ENCODE data around the gene SMARCD3. TPM values are rescaled to one million over a fixed set of nuclear protein-coding genes. Genes with fewer than 3 reads are reported as not detected.

The SMARCD3 gene
- total and polyA plus RNA-seq, 9 of the 15 experiments (the other 6 are each of a cell fraction or from before 2014, with no cell fraction given), result 0.43 to 3.6 (median 2.6) TPM

DNA sequence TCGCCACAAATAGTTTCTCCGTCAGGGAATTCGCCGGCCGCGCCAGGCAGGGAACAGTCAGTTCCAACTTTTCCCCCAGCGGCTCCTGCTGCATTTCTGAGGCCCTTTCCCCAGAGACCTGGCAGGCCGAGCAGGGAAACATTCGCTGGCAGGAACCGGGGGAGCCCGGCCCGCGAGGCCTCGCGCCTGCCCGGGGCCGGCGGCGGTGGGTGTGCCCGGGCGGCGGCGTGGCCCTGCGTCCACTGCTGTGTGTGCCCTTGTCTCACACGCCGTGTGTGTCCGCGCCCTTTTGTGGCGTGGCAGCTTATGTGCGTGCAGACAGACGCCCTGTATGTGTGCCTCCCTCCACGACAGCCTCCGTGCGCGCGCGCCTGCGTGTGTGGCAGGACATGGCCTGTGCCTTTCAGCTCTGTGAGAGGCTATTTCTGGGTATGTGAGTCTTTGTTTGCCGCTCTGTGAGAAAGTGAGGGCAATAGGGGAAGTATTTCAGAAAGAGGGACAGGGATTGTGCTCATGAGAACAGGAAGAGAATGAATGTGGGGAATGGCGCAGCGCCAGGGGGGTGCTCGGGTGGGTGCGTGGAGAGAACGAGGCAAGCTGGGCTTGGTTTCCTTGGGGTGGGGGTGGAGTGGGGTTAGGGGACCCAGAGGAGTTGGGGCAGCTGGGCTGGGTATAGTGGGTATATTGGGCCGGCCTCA lies 689 bp upstream of the SMARCD3 start (continued):
- TF ChIP-seq, protein P1, sequence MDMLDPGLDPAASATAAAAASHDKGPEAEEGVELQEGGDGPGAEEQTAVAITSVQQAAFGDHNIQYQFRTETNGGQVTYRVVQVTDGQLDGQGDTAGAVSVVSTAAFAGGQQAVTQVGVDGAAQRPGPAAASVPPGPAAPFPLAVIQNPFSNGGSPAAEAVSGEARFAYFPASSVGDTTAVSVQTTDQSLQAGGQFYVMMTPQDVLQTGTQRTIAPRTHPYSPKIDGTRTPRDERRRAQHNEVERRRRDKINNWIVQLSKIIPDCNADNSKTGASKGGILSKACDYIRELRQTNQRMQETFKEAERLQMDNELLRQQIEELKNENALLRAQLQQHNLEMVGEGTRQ (CRISPR knock-in tag; IDR thresholded peaks at IDR 0.05), result no peak
- TF ChIP-seq, protein P2, sequence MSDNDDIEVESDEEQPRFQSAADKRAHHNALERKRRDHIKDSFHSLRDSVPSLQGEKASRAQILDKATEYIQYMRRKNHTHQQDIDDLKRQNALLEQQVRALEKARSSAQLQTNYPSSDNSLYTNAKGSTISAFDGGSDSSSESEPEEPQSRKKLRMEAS (CRISPR knock-in tag; IDR thresholded peaks at IDR 0.05), result peak; percentile 21; the same call in 1 of the 2 replicates
- TF ChIP-seq ETV1 (tag; conservative IDR thresholded peaks at IDR 0.05; ENCODE audit: low read depth) (no peak), SIRT6 (IDR thresholded peaks at IDR 0.05; ENCODE audit: low read depth, low read length) (no peak), PPARD (CRISPR knock-in tag; IDR thresholded peaks at IDR 0.05) (no peak), FOXP1 (CRISPR knock-in tag; IDR thresholded peaks at IDR 0.05) (0 out of 2 replicates have a peak, but pooled peaks have one; percentile 5), CREB1 (IDR thresholded peaks at IDR 0.05) (no peak), CREB1 (CRISPR knock-in tag; IDR thresholded peaks at IDR 0.05) (no peak), ZNF445 (CRISPR knock-in tag; IDR thresholded peaks at IDR 0.05; ENCODE audit: low read depth) (no peak), TEAD4 (IDR thresholded peaks at IDR 0.05; ENCODE audit: low read length) (no peak), TEAD4 (CRISPR knock-in tag; IDR thresholded peaks at IDR 0.05; ENCODE audit: borderline replicate concordance) (no peak), SMARCC2 (IDR thresholded peaks at IDR 0.05; ENCODE audit: low read depth) (no peak), ZNF507 (tag; conservative IDR thresholded peaks at IDR 0.05) (no peak), NFXL1 (CRISPR knock-in tag; IDR thresholded peaks at IDR 0.05) (no peak), YY1 (IDR thresholded peaks at IDR 0.05; ENCODE audit: borderline replicate concordance in 1 of 3, control insufficient read depth in 1 of 3, extremely low read depth in 1 of 3, insufficient read depth in 3 of 3, insufficient read length in 1 of 3, insufficient replicate concordance in 2 of 3, low read depth in 1 of 3, low read length in 2 of 3) (no peak), NEUROD1 (IDR thresholded peaks at IDR 0.05; ENCODE audit: borderline replicate concordance, low read depth, low read length, partially characterized antibody) (no peak)
- TF ChIP-seq, protein P3, sequence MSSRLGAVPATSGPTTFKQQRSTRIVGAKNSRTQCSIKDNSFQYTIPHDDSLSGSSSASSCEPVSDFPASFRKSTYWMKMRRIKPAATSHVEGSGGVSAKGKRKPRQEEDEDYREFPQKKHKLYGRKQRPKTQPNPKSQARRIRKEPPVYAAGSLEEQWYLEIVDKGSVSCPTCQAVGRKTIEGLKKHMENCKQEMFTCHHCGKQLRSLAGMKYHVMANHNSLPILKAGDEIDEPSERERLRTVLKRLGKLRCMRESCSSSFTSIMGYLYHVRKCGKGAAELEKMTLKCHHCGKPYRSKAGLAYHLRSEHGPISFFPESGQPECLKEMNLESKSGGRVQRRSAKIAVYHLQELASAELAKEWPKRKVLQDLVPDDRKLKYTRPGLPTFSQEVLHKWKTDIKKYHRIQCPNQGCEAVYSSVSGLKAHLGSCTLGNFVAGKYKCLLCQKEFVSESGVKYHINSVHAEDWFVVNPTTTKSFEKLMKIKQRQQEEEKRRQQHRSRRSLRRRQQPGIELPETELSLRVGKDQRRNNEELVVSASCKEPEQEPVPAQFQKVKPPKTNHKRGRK (tag; IDR thresholded peaks at IDR 0.05), result no peak
- TF ChIP-seq, protein P4, sequence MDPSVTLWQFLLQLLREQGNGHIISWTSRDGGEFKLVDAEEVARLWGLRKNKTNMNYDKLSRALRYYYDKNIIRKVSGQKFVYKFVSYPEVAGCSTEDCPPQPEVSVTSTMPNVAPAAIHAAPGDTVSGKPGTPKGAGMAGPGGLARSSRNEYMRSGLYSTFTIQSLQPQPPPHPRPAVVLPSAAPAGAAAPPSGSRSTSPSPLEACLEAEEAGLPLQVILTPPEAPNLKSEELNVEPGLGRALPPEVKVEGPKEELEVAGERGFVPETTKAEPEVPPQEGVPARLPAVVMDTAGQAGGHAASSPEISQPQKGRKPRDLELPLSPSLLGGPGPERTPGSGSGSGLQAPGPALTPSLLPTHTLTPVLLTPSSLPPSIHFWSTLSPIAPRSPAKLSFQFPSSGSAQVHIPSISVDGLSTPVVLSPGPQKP (CRISPR knock-in tag; IDR thresholded peaks at IDR 0.05), result no peak
- TF ChIP-seq, protein P5, sequence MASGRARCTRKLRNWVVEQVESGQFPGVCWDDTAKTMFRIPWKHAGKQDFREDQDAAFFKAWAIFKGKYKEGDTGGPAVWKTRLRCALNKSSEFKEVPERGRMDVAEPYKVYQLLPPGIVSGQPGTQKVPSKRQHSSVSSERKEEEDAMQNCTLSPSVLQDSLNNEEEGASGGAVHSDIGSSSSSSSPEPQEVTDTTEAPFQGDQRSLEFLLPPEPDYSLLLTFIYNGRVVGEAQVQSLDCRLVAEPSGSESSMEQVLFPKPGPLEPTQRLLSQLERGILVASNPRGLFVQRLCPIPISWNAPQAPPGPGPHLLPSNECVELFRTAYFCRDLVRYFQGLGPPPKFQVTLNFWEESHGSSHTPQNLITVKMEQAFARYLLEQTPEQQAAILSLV (tag; IDR thresholded peaks at IDR 0.05), result no peak

Measured in K562 (cell line).